DND-41 (cell line): ENCODE results near the gene SHH.

Experiments
- ATAC-seq: fragments of 200-7000 bp; cut with Tn5 transposase; 3 replicates; pipeline ENCODE4 v1.9.1; 2021; ENCODE audit warnings: low read depth; ENCODE audit not compliant: insufficient read depth
- DNase-seq: peaks from one replicate; pipeline ENCODE4 v3.0.0-alpha.2; 2020
- H2AFZ ChIP-seq: 2 replicates; pipeline ENCODE4 v1.6.0; 2012; ENCODE audit warnings: low read depth, low read length
- H3K27ac ChIP-seq: 2 replicates; pipeline ENCODE4 v1.5.1; 2012; ENCODE audit warnings: low read length, inconsistent platforms
- H3K27me3 ChIP-seq: fragments of 200-600 bp; sonication (generic); 2 replicates; pipeline ENCODE4 v1.6.0; 2012; ENCODE audit warnings: low read length, mild to moderate bottlenecking, inconsistent platforms; ENCODE audit not compliant: insufficient read depth, poor library complexity
- H3K36me3 ChIP-seq: 2 replicates; pipeline ENCODE4 v1.5.1; 2012; ENCODE audit warnings: low read length, inconsistent platforms; ENCODE audit not compliant: insufficient read depth
- H3K4me1 ChIP-seq: 2 replicates; pipeline ENCODE4 v1.5.1; 2012; ENCODE audit warnings: mild to moderate bottlenecking, low read length; ENCODE audit not compliant: insufficient read depth
- H3K4me2 ChIP-seq: 2 replicates; pipeline ENCODE4 v1.6.0; 2012; ENCODE audit warnings: mild to moderate bottlenecking, moderate library complexity, low read length, inconsistent platforms; ENCODE audit not compliant: insufficient read depth
- H3K4me3 ChIP-seq, 2 experiments: fragments of 200-600 bp in 1 of 2; shearing (Covaris generic) in 1 of 2; 2 replicates each; pipeline ENCODE4 v1.5.1; 2012 to 2016; ENCODE audit warnings: inconsistent platforms in 2 of 2, low read length in 2 of 2, mild to moderate bottlenecking in 2 of 2, low read depth in 1 of 2, moderate library complexity in 1 of 2
- H3K79me2 ChIP-seq: 2 replicates; pipeline ENCODE4 v1.6.0; 2012; ENCODE audit warnings: low read length, inconsistent platforms; ENCODE audit not compliant: insufficient read depth
- H3K9ac ChIP-seq: 2 replicates; pipeline ENCODE4 v1.6.0; 2012; ENCODE audit warnings: low read depth, mild to moderate bottlenecking, inconsistent platforms, low read length, moderate library complexity
- H3K9me3 ChIP-seq: 2 replicates; pipeline ENCODE4 v1.5.1; 2012; ENCODE audit warnings: low read length, moderate library complexity, mild to moderate bottlenecking, inconsistent platforms; ENCODE audit not compliant: insufficient read depth, severe bottlenecking
- H4K20me1 ChIP-seq: 2 replicates; pipeline ENCODE4 v1.6.0; 2012; ENCODE audit warnings: low read length; ENCODE audit not compliant: insufficient read depth
- CTCF ChIP-seq: IDR thresholded peaks from 2 replicates; pipeline ENCODE4 v1.5.1; 2012; ENCODE audit warnings: borderline replicate concordance, low read length, moderate library complexity, mild to moderate bottlenecking; ENCODE audit not compliant: poor library complexity, severe bottlenecking; ENCODE audit errors: extremely low read depth
- EZH2 ChIP-seq: IDR thresholded peaks from 3 replicates; pipeline ENCODE4 v1.6.1; 2012; ENCODE audit warnings: borderline replicate concordance, low read depth, mild to moderate bottlenecking, moderate library complexity, low read length, inconsistent platforms; ENCODE audit not compliant: severe bottlenecking

SHH gene

GRCh38 chr7:155813546-155814315 is 1.5 kb upstream of the SHH start:
- no peaks in the 10 kb centered on the region for H3K36me3 ChIP-seq
- H3K79me2 ChIP-seq, result no peaks in the 10 kb centered on the region
- no peak for ATAC-seq
- H3K4me1 ChIP-seq, result no peaks in the 10 kb centered on the region
- peaks cover 5% of the 10 kb centered on the region for H3K27me3 ChIP-seq
- H4K20me1 ChIP-seq, result no peaks in the 10 kb centered on the region
- no peak overlapping the region for H2AFZ ChIP-seq
- H3K9ac ChIP-seq, result no peak overlapping the region
- TF ChIP-seq EZH2 (no peak), CTCF (no peak)
- no peaks in the 10 kb centered on the region for H3K9me3 ChIP-seq
- H3K4me2 ChIP-seq, result no peak overlapping the region
- no peak overlapping the region for H3K27ac ChIP-seq
- H3K4me3 ChIP-seq, result no peak overlapping the region
- no peak for DNase-seq

- H3K9ac ChIP-seq, result no peak overlapping the region
- no peak for ATAC-seq
- no peaks in the 10 kb centered on the region for H3K36me3 ChIP-seq
- no peaks in the 10 kb centered on the region for H3K79me2 ChIP-seq
- DNase-seq, result no peak
- H4K20me1 ChIP-seq, result no peaks in the 10 kb centered on the region
- H3K27ac ChIP-seq, result no peak overlapping the region
- H3K4me3 ChIP-seq, result no peak overlapping the region
- no peaks in the 10 kb centered on the region for H3K4me1 ChIP-seq
- H3K27me3 ChIP-seq, result peaks cover 5% of the 10 kb centered on the region
- no peaks in the 10 kb centered on the region for H3K9me3 ChIP-seq
- TF ChIP-seq CTCF (no peak), EZH2 (no peak)
- no peak overlapping the region for H3K4me2 ChIP-seq
- H2AFZ ChIP-seq, result no peak overlapping the region
Observed at GRCh38 chr7:155813125-155813524, 862 bp upstream of the SHH start.

- Histone ChIP-seq H3K9me3 (no peaks in the 10 kb centered on the region), H2AFZ (no peak overlapping the region), H3K27me3 (peaks cover 5% of the 10 kb centered on the region), H3K4me2 (no peak overlapping the region), H3K27ac (no peak overlapping the region), H3K36me3 (no peaks in the 10 kb centered on the region), H3K79me2 (no peaks in the 10 kb centered on the region), H3K4me1 (no peaks in the 10 kb centered on the region), H4K20me1 (no peaks in the 10 kb centered on the region), H3K4me3 (no peak overlapping the region), H3K9ac (no peak overlapping the region)
- DNase-seq, result no peak
- ATAC-seq, result no peak
- TF ChIP-seq EZH2, result no peak
- no peak for TF ChIP-seq CTCF
Observed at GRCh38 chr7:155811560-155811894, 736 bp downstream of the SHH start.
